Testis (tissue), 2 donors: ENCODE measurements around the gene SCN4A.

Experiments used
- CTCF ChIP-seq, 3 experiments: fragments of 450-650 bp in 2 of 3; fragments of 200-600 bp in 1 of 3; sonication (generic) in 1 of 3; IDR thresholded peaks; one replicate each; pipeline ENCODE4 v1.5.1; 2016 to 2019; ENCODE audit warnings: antibody characterized with exemption in 3 of 3, mild to moderate bottlenecking in 2 of 3, moderate library complexity in 1 of 3
- POLR2A ChIP-seq: fragments of 450-650 bp; IDR thresholded peaks from one replicate; pipeline ENCODE4 v1.6.1; 2017; ENCODE audit warnings: antibody characterized with exemption, mild to moderate bottlenecking, moderate library complexity

GRCh38 chr17:63926164-63926563, 46.6 kb downstream of the SCN4A start:
- no peak for TF ChIP-seq CTCF (IDR thresholded peaks at IDR 0.05)
- TF ChIP-seq POLR2A: no peak
